ENCODE measurements around the gene CREB3. TPM values are rescaled to one million over a fixed set of nuclear protein-coding genes. Genes with fewer than 3 reads are reported as not detected.
A peak's percentile ranks its signal among the peaks of the same experiment; 100 is the strongest.

CREB3 gene
- total RNA-seq, 1 donor from 2014 or later, result 29.2 TPM

GRCh38 chr9:35689542-35690293 is 42.7 kb upstream of the CREB3 start, which contains the start of gene TPM2:
TSS of gene TPM2 (minus strand) at chr9:35689925. CDS start at chr9:35689817, 108 bp downstream.
- peak within 1 kb of the TSS; percentile 93 for H3K4me3 Mint-ChIP-seq (ENCODE audit: unreplicated experiment)
- peaks cover 26% of the 10 kb centered on the region for H3K4me1 Mint-ChIP-seq (ENCODE audit: unreplicated experiment)
- peak; percentile 76 for DNase-seq (ENCODE audit: low spot score)
- H3K27me3 Mint-ChIP-seq (ENCODE audit: unreplicated experiment), result peaks cover 14% of the 10 kb centered on the region
- no peaks in the 10 kb centered on the region for H3K9me3 Mint-ChIP-seq (ENCODE audit: unreplicated experiment)
- TF ChIP-seq, protein P1, sequence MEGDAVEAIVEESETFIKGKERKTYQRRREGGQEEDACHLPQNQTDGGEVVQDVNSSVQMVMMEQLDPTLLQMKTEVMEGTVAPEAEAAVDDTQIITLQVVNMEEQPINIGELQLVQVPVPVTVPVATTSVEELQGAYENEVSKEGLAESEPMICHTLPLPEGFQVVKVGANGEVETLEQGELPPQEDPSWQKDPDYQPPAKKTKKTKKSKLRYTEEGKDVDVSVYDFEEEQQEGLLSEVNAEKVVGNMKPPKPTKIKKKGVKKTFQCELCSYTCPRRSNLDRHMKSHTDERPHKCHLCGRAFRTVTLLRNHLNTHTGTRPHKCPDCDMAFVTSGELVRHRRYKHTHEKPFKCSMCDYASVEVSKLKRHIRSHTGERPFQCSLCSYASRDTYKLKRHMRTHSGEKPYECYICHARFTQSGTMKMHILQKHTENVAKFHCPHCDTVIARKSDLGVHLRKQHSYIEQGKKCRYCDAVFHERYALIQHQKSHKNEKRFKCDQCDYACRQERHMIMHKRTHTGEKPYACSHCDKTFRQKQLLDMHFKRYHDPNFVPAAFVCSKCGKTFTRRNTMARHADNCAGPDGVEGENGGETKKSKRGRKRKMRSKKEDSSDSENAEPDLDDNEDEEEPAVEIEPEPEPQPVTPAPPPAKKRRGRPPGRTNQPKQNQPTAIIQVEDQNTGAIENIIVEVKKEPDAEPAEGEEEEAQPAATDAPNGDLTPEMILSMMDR (IDR thresholded peaks at IDR 0.05; ENCODE audit: unreplicated experiment), result no peak
- H3K27ac Mint-ChIP-seq (ENCODE audit: unreplicated experiment), result peak within 1 kb of the TSS; percentile 95
- peaks cover 14% of the 10 kb centered on the region for H3K36me3 Mint-ChIP-seq (ENCODE audit: low read depth, unreplicated experiment)

GRCh38 chr9:35690294-35690613 is 42.2 kb upstream of the CREB3 start:
- Mint-ChIP-seq H3K27me3 (ENCODE audit: unreplicated experiment) (peaks cover 14% of the 10 kb centered on the region), H3K9me3 (ENCODE audit: unreplicated experiment) (no peaks in the 10 kb centered on the region), H3K4me1 (ENCODE audit: unreplicated experiment) (peaks cover 26% of the 10 kb centered on the region), H3K4me3 (ENCODE audit: unreplicated experiment) (peak overlapping the region; percentile 87), H3K27ac (ENCODE audit: unreplicated experiment) (no peak overlapping the region), H3K36me3 (ENCODE audit: low read depth, unreplicated experiment) (peaks cover 14% of the 10 kb centered on the region)
- no peak for DNase-seq (ENCODE audit: low spot score)
- TF ChIP-seq, protein P1 (IDR thresholded peaks at IDR 0.05; ENCODE audit: unreplicated experiment), result no peak

GRCh38 chr9:35690614-35691333 is 41.7 kb upstream of the CREB3 start:
- peak overlapping the region; percentile 95 for H3K27ac Mint-ChIP-seq (ENCODE audit: unreplicated experiment)
- DNase-seq (ENCODE audit: low spot score), result peak; percentile 76
- peak overlapping the region; percentile 93 for H3K4me3 Mint-ChIP-seq (ENCODE audit: unreplicated experiment)
- peaks cover 14% of the 10 kb centered on the region for H3K27me3 Mint-ChIP-seq (ENCODE audit: unreplicated experiment)
- H3K36me3 Mint-ChIP-seq (ENCODE audit: low read depth, unreplicated experiment), result peaks cover 14% of the 10 kb centered on the region
- TF ChIP-seq, protein P1 (IDR thresholded peaks at IDR 0.05; ENCODE audit: unreplicated experiment), result no peak
- peaks cover 26% of the 10 kb centered on the region for H3K4me1 Mint-ChIP-seq (ENCODE audit: unreplicated experiment)
- no peaks in the 10 kb centered on the region for H3K9me3 Mint-ChIP-seq (ENCODE audit: unreplicated experiment)

GRCh38 chr9:35691334-35691650 is 41.2 kb upstream of the CREB3 start:
- H3K36me3 Mint-ChIP-seq (ENCODE audit: low read depth, unreplicated experiment), result peaks cover 16% of the 10 kb centered on the region
- no peaks in the 10 kb centered on the region for H3K9me3 Mint-ChIP-seq (ENCODE audit: unreplicated experiment)
- H3K27ac Mint-ChIP-seq (ENCODE audit: unreplicated experiment), result peak overlapping the region; percentile 95
- TF ChIP-seq, protein P1 (IDR thresholded peaks at IDR 0.05; ENCODE audit: unreplicated experiment), result no peak
- peaks cover 26% of the 10 kb centered on the region for H3K4me1 Mint-ChIP-seq (ENCODE audit: unreplicated experiment)
- H3K4me3 Mint-ChIP-seq (ENCODE audit: unreplicated experiment), result peak overlapping the region; percentile 93
- no peak for DNase-seq (ENCODE audit: low spot score)
- H3K27me3 Mint-ChIP-seq (ENCODE audit: unreplicated experiment), result peaks cover 14% of the 10 kb centered on the region

Data from endothelial cell (in vitro differentiated cells).